Endothelial cell of hepatic sinusoid (primary cell): ENCODE data around the gene KEL.

Source experiments
- in situ Hi-C: cut with HindIII; loops from 2 replicates; pipeline ENCODE4 v1.10.0; 2017; ENCODE audit warnings: low sequenced_read_pairs

KEL gene

DNA sequence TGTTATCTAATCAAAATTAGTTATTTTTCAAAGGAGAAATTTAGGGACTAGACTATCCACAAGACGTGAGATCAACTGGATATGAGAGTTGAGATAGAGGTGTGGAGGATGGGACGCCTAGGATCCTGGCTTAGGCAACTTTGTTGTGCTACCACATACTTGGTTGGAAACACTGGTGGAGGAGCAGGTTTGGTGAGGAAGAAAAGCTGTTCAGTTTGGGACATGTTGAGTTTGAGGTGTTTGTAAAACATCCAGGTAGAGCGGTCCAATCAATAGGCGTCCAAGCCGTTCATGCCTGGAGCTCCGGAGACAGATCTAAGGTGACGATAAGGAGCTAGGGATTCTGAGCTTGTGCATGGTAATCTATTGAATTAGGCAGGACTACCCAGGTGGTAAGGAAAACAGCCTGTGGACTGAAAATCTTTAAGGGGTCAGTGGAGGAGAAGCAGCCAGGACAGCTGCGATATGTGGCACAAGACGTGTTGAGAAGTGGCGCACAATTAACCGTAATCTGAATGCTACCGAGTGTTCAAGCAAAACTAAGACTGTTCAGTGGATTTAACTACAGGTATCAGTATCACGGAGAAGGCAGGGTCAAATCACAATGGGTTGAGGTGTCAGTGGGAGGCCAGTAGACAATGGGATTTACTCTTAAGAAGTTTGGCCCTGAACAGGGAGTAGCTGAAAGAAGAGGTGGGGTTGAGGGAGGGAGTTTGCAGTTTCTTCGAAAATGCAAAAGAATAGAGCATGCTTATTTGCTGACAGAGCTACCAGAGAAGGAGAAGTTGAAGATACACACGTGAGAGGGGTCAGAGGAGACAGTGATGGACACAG, 60.5 kb downstream of the KEL start:
- in situ Hi-C loops = loop anchor here (10.0 kb wide), 1 partner anchor 53 kb away; no protein-coding TSS in a partner anchor

DNA sequence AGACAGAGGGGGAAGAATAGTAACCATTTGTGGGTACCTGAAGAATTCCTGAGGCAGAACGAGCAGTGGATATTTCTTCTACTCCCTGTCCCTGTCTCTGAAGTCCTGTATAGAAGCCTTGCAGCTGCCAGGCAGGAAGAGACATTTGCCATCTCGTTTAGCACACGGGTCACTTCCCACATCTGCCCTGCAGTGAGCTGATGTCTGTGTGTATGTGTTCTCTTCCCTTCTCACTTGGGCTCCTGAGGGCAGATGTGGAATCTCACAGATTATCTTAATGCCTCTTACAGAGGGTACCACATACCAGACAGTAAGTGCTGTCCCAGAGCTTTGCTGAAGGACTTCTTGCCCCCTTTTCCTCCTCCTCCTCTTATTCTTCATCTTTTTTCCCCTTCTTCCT, 62.5 kb downstream of the KEL start:
- in situ Hi-C loops = loop anchor here (10.0 kb wide), 1 partner anchor 55 kb away; no protein-coding TSS in a partner anchor

DNA sequence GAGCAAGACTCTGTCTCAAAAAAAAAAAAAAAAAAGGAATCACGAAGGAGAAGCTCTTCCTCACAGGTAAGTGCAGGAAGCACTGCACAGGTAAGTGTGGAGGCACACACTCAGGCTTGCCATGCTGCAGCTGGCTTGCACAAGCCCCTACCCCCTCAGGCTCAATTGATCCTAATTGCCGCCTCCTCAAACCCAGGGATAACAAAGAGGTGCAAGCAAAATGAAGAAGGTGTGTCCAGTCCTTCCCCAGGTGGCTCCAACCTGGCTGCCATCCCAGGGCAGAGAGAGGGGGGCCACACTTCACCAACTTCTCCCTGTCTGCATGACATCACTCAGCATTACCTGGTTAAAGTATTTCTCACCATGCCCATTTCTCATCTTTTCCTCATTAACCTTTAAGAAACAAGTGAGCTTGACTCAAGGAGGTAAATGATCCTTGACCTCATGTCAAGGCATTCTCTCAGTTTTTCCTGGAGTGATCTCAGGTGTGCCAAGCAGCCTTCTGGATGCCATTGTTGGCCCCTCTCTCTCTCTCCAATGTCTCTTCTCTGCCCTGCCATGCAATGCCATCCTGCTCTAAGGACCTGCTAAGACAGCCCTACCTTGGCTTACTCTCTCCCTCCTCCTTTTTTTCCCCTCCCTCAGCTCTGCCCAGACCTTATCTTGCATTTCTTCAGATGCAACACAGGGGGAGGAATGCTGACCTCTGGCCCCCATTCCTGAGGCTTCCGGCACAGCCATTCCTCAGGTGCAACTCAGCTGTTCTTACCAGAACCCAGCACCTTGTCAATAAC, 63.6 kb downstream of the KEL start:
- in situ Hi-C loops = no loop called here

DNA sequence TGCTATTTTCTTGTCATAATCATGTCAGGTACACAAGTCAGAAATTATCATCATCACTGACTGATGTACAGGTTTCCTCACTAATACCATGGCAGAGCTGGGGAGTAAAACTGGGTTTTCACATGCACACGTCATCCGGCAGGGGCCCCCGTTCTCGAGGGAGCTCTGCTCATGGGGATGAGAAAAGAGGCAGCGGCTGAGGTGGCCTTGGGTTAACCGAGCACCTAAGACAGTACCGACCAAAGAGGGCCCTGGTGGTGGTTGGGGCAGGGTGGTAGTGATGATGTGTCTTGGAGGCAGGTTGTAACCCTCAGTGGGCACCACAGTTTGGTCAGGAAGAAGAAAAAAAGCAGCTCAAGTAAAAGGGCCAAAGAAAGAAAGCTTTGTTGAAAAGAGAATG, 64.5 kb downstream of the KEL start:
- in situ Hi-C loops = no loop called here

DNA sequence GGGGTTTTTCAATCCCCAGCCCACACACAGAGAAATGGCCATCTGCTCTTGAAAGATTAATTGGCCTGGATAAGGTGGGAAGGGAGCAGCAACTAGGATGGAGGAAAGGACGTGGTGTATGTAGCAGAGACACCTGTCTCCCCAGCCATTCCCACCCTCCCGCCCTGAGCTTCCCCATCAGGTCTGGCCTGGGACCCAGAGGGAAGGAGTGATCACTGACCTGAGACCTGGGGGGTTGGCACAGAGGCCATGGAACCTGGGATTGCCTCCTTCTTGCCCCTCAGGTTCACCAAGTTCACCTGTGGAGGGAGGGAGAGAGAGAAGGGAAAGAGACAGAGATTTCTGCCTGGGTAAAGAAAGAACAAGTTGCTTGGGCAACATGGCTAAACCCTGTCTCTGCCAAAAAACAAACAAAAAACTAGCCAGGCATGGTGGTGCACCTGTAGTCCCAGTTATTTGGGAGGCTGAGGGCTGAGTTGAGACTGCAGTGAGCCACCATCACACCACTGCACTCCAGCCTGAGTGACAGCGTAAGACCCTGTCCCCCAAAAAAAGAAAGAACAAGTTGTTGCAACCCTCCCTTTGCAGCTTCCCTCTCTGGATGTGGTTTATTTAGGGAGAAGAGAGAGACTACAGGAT, 65.3 kb downstream of the KEL start:
- in situ Hi-C loops = no loop called here

DNA sequence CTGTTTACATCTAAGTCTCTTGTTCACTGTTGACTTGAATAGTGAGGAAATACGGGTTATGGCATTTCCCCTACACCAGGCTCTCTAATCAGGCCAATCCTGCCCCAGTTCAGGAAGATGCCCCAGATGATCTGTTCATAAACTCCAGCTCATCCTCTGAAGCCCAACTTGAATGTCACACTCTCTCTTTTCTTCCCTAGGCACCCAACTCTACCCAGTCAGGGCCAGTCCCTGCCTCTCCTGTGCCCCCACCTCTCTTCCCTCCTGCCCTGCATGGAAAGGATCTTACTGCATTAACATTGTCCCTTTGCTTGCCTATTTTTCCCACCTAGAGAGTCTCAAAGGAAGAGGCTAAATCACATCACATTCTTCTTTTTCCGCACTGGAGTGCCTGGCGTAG, 66.0 kb downstream of the KEL start:
- in situ Hi-C loops = no loop called here

DNA sequence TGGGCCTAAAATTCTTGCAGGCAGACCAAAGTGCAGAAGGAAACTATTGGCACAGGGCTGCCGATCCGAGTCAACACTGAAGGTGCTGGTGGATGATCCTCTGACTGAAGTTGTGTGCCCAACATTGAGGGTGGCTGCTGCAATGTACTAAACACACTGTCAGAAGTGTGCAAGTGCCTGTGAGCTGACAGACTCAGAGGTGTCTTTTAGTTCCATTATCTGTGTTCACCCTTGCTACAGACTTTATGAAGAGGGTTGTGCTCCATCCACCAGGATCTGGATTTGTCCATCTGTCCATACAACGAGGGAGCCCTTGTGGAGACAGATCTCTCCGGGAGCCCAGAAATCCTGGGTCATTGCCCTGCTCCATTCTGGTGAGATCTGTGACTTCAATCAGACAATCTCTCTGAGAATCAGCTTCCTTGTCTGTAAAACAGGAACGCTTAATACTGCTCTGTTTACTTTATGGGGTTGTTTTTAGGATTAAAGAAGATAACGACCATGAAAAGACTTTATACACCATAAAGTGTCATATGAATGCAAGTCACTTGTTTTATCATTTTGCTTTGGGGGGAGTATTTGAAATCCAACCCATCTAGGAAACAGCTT, 67.1 kb downstream of the KEL start:
- in situ Hi-C loops = no loop called here

DNA sequence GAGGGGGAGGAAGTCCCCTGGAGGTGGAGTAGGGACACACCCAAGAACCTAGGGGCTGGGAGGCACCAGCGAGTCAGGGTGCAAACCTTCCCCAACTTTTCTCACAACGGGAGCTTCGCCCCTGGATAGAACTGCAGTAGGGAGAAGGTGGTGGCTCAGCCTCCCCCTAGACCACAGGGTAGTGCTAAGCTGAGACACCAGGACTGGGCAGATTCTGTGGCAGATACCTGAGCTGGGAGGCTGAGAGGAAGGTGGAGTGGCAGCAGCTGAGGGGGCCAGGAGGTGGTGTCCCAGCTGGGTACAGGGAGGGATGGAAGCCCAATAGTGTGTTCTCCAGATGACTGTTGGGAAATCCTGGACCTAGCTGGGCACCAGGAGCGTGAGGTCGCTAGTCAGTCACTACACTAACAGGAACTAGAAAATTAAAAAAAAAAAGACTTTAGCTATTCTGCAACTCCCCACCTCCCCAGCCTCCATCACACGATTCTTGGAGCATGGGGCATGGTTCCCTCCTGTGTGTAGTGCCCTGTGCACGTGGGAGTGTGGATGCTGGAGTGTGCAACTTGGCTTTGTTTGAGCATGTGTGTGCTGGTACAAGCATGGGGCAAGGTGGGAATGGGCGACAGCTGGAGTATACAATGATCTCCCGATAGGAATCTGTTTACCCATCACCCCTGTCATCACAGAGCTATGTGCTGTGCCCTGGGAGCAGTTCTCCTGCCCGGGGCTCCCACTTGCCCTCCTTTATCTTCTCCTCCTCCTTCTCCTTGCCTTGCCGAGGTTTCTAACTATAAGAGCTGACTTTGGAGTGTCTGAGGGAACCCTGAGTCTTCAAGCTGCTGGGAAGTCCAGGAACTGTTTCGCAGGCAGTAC, 67.8 kb downstream of the KEL start:
- in situ Hi-C loops = no loop called here

DNA sequence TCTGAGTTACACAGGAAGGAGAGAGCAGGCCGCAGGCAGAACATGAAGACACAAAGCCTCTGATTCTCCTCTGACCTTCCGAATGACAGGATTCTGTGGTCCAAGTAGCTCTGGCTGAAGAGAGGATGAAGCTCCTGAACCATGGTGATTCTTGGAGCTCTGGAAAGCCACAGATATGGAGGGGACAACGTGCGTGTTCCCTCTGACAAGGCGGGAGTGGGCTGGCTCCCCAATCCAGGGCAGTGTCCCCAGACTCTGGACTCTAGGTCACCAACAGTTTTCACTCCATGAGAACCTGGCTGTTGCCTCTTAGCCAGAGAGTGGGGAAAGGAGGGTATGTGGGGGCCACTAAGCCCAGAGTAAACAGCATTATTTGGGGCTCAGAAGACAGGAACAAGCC, 69.2 kb downstream of the KEL start:
- in situ Hi-C loops = no loop called here

DNA sequence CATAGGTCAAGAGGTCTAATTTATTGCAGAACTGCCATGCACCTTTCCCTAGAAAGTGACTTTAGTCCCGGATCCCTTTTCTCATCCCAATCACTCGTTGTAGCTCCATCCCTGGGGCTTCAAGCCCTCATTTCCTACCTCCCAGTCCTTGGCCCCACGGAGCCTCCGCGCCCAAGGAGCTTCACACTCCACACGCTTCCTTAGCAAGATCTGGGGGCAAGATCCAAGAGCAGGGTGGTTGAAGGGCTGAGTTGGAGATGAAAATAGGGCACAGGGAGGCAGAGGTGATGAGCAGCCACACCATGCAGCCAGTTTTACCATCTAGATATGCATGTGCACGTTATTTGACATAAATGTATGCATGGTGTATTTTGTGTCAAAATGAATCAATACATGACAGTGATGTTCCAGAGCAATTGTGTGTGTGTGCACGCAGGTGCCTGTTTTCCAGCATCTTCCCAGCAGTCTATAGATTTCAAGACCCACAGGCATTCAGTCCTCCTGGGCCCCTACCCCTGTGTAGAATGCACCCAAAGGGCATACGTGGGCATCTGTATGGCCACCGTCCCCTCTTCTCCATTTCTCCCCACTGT, 70.6 kb downstream of the KEL start:
- in situ Hi-C loops = no loop called here
